ENCODE measurements around the gene VWA3A. TPM values are rescaled to one million over a fixed set of nuclear protein-coding genes. Genes with fewer than 3 reads are reported as not detected.

VWA3A gene
- total RNA-seq, 2 donors from 2014 or later: 0.33 to 0.52 TPM

DNA sequence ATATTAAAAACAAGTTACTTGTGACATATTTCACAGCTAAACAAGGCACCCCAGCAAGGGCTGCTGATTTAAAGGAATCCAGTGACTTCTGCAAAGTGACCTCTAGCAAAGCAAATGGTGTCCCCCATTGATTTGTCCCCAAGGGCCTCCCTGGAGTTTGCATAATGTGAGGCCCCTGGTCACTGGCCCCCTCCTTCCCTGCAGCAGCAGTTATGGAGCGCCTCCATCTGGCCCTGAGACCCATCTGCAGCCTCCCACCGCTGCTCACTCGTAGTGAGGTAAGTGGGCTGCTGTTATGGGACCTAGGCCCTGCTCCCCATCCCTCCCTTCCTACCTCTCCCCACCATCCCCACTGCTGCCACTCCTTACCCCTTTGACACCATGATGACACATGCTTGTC, 94.2 kb downstream of the VWA3A start:
- peaks cover 22% of the 10 kb centered on the region for H3K4me1 ChIP-seq
- H3K4me3 ChIP-seq: no peak overlapping the region
- H3K9me3 ChIP-seq: no peaks in the 10 kb centered on the region
- H3K27ac ChIP-seq: no peak overlapping the region
- 75 to 80% methylated on average over 2 to 3 of the region's 3 CpGs for whole genome bisulfite sequencing, 2 donors
- H3K36me3 ChIP-seq (replicated peaks in 1 of 2; ENCODE audit: insufficient read depth in 1 of 2, low read depth in 2 of 2): no peaks in the 10 kb centered on the region
- intact Hi-C loops (cut with DNase I): loop anchor here (5.0 kb wide), 1 partner anchor 184 kb away; the partner anchor contains the start of gene PDZD9
- no peak for ATAC-seq
- no peaks in the 10 kb centered on the region for H3K27me3 ChIP-seq
- DNase-seq: no peak
- no peak for TF ChIP-seq POLR2A (IDR thresholded peaks at IDR 0.05)
- TF ChIP-seq, protein P1, sequence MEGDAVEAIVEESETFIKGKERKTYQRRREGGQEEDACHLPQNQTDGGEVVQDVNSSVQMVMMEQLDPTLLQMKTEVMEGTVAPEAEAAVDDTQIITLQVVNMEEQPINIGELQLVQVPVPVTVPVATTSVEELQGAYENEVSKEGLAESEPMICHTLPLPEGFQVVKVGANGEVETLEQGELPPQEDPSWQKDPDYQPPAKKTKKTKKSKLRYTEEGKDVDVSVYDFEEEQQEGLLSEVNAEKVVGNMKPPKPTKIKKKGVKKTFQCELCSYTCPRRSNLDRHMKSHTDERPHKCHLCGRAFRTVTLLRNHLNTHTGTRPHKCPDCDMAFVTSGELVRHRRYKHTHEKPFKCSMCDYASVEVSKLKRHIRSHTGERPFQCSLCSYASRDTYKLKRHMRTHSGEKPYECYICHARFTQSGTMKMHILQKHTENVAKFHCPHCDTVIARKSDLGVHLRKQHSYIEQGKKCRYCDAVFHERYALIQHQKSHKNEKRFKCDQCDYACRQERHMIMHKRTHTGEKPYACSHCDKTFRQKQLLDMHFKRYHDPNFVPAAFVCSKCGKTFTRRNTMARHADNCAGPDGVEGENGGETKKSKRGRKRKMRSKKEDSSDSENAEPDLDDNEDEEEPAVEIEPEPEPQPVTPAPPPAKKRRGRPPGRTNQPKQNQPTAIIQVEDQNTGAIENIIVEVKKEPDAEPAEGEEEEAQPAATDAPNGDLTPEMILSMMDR (IDR thresholded peaks at IDR 0.05): no peak

DNA sequence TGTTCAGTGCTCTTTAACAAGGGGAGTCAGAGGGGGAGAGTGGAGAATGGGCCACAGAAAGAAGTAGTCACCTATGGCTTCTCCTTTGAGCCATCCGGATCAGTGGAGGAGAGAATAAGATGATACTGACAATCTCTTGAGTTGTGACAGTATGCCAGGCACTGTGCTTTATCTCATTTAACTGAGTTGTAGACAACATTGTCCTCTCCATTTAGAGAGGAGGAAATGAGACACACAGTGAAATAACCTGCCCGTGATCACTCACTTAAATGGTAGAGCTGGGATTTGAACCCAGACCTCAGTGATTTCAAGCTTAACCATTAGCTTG, 95.9 kb downstream of the VWA3A start:
- ATAC-seq (no peak), DNase-seq (no peak)
- H3K27ac ChIP-seq: peak overlapping the region in 3 of 4 donors; percentile 17 to 98 (median 96)
- intact Hi-C loops (cut with DNase I): loop anchor here (5.0 kb wide), 1 partner anchor 186 kb away; the partner anchor contains the start of gene PDZD9
- no peaks in the 10 kb centered on the region for H3K27me3 ChIP-seq
- H3K36me3 ChIP-seq (replicated peaks in 1 of 2; ENCODE audit: insufficient read depth in 1 of 2, low read depth in 2 of 2): no peaks in the 10 kb centered on the region
- H3K9me3 ChIP-seq: no peaks in the 10 kb centered on the region
- H3K4me3 ChIP-seq: no peak overlapping the region
- H3K4me1 ChIP-seq: peaks cover 32% of the 10 kb centered on the region
- TF ChIP-seq, protein P1 (IDR thresholded peaks at IDR 0.05): no peak
- no peak for TF ChIP-seq POLR2A (IDR thresholded peaks at IDR 0.05)
- 48 to 64% methylated on average over 2 of the region's 2 CpGs for whole genome bisulfite sequencing, 2 donors

DNA sequence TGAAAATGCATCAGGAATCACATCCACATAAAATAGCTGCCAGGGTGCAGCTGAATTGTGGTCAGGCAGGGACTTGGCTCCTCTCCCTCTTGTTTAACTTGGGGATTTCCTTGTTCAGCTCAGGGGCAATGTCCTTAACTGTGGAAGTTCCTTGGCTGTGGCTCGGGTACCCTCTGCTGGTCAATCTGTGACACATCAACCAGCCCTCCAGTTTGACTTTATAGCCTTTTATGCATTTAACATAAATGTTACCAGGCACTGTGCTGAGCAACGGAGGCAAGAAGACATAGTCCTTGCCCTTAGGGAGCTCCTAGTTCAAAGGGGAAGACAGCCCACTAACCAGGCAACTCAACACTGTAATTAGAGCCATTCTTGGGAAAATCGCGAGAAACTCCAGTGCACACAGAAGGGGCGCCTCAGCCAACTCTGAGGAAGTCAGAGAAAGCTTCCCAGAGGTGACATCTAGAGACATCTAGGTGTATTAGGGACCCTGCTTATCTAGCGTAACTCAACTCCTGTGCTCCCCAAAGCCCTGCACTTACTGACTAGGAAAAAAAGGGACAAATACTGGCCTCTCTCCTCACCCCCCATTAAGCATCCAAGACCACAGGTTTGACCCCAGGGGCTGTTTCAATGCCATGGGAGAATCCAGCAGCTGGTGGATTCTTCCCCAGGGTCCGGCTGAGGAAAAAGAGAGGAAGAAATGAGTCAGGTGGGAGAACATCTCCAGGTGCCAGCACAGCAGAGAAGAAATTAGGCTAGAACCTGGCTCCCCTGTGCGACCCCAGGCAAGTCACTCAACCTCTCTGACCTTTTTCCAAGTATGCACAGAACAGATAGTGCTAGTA, 96.5 kb downstream of the VWA3A start:
- TF ChIP-seq, protein P1 (IDR thresholded peaks at IDR 0.05): peak; percentile 74 to 96 (median 91)
- TF ChIP-seq POLR2A (IDR thresholded peaks at IDR 0.05): no peak
- no peaks in the 10 kb centered on the region for H3K27me3 ChIP-seq
- no peaks in the 10 kb centered on the region for H3K9me3 ChIP-seq
- peak overlapping the region; percentile 17 to 98 (median 90) for H3K27ac ChIP-seq
- intact Hi-C loops (cut with DNase I): loop anchor here (5.0 kb wide), 1 partner anchor 187 kb away; the partner anchor contains the start of gene PDZD9
- ATAC-seq (peak; percentile 16), DNase-seq (peak; percentile 76 to 91 (median 82))
- peaks cover 32% of the 10 kb centered on the region for H3K4me1 ChIP-seq
- 21 to 32% methylated on average over 5 to 8 of the region's 8 CpGs for WGBS, 2 donors
- H3K4me3 ChIP-seq: no peak overlapping the region
- H3K36me3 ChIP-seq (replicated peaks in 1 of 2; ENCODE audit: insufficient read depth in 1 of 2, low read depth in 2 of 2): no peaks in the 10 kb centered on the region

DNA sequence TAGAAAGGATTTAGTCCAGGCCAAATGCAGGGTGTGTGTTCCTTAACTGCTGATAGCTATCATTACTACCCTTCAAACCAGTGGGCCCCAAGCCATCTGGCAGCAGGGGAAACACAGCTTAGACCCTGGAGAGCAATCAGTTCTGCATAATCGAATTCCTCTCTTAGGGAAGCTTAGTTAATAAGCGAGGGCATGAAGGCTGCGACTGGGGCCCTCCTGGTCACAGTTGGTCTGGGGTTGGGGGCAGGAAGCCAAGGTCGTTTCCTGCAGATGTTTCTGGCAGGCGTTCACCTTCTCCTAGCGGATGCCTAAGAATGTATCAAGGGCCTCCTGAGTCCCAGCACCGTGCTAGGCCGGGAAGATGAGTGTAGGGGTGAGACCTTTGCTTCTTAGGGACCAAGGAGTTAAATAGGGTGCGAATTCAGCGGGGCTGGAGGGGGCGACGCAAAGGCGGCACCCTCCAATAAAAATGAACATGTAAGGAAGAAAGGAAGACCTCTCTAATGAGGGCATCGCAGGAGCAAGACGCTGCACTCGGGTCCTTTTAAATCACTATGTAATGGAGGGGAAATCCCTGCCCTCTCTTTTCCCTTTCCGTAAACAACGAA, 97.2 kb downstream of the VWA3A start:
- peak overlapping the region; percentile 84 to 99 (median 97) for H3K27ac ChIP-seq
- H3K4me1 ChIP-seq: peaks cover 32% of the 10 kb centered on the region
- WGBS, 2 donors: 1 to 2% methylated on average over 16 to 18 of the region's 18 CpGs
- no peaks in the 10 kb centered on the region for H3K9me3 ChIP-seq
- DNase-seq: peak; percentile 44 to 59 (median 50)
- intact Hi-C loops (cut with DNase I): loop anchor here (5.0 kb wide), 1 partner anchor 187 kb away; the partner anchor contains the start of gene PDZD9
- no peak overlapping the region for H3K4me3 ChIP-seq
- H3K36me3 ChIP-seq (replicated peaks in 1 of 2; ENCODE audit: insufficient read depth in 1 of 2, low read depth in 2 of 2): no peaks in the 10 kb centered on the region
- H3K27me3 ChIP-seq: no peaks in the 10 kb centered on the region
- TF ChIP-seq POLR2A (IDR thresholded peaks at IDR 0.05): no peak
- TF ChIP-seq, protein P1 (IDR thresholded peaks at IDR 0.05): no peak
- no peak for ATAC-seq

Data from body of pancreas (tissue), 4 donors.